NCI-H187 treated with DMSO at 0.1 percent for 48 hours (cell line): ENCODE data around the gene GJD4.

Experiments used
- DNase-seq: peaks from one replicate; lab custom pipeline; 2025; lab: John Stamatoyannopoulos, UW

The GJD4 gene, protein sequence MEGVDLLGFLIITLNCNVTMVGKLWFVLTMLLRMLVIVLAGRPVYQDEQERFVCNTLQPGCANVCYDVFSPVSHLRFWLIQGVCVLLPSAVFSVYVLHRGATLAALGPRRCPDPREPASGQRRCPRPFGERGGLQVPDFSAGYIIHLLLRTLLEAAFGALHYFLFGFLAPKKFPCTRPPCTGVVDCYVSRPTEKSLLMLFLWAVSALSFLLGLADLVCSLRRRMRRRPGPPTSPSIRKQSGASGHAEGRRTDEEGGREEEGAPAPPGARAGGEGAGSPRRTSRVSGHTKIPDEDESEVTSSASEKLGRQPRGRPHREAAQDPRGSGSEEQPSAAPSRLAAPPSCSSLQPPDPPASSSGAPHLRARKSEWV

DNA sequence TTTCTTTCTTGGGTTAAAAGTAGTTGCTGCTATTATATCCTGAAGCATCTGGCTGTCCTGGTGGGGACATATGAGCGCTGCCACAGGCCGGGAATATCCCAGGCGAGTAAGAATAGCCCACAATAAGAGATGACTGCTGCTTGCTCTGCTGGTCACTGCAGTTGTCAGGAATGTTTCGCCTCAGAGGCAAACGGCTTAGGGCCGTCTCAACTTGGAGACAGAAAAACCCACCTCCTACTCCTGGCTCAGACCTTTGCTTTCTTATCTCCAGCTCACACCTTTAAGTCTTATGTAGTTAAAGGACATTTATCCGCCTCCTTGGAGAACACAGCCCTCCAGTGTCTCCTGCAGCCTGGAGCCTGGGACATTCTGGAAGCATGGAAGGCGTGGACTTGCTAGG, at the start of gene GJD4:
TSS of gene GJD4 (plus strand) at position 151 of the 400 bp plus-strand sequence. CDS start at position 378, 227 bp downstream.
- no peak for DNase-seq

DNA sequence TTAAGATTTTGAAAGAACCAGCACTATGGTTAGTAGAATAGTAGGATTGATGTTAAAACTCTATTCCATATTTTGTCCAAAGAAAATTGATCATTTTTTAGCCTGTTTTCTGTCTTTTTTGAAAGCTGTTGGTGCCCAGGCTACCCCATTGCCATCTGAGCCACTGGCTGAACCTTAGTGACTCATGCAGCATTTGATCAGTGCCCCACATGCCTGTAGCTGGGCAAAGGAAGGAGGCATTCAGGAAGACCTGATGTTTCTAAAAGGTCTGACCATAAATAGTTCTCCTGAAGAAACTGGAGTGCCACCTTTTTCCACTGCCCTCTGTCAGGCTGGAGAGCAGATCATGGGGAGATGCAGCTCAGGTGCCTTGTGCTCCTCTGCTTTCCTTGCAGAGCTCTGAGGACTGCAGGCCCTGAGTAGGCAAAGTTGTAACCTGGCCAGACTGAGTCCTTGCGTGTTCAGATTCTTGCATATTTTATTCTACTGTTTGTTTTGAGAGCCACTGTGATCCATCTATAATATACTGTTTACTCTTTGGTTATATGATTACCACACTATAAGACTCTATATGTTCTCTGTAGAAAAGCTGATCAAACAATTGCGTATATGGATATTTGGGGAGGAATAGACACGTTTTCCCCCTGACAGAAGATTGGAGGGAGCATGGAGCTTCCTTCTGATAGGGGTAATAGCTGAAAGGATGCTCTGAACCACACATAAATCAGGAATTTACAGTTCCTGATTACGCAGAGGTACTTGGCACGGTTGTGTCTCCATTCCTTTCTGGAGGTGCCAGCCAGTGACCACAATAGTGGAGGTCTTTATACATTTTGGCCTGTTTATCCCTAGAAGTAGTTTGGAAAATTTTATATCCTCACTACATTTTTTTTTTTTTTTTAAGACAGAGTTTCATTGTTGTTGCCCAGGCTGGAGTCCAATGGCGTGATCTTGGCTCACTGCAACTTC, 48.9 kb upstream of the GJD4 start:
- DNase-seq, result no peak

DNA sequence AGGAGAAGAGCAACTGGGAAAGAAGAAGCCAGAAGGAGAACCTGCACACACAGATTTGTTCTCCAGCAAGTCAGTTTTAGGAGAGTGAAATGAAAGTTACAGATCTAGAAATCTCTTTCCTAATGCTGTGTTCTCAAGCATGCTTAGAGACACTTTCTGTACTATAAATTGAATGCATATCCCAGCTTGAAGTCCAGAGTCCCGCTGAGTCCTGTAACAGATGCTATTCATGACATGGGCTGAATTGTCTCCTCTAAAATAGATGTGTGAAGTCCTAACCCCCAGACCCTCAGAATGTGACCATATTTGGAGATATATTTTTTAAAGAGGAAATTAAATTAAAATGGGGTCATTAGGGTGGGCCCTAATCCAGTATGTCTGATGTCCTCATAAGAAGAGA, 46.9 kb upstream of the GJD4 start:
- DNase-seq, result no peak

DNA sequence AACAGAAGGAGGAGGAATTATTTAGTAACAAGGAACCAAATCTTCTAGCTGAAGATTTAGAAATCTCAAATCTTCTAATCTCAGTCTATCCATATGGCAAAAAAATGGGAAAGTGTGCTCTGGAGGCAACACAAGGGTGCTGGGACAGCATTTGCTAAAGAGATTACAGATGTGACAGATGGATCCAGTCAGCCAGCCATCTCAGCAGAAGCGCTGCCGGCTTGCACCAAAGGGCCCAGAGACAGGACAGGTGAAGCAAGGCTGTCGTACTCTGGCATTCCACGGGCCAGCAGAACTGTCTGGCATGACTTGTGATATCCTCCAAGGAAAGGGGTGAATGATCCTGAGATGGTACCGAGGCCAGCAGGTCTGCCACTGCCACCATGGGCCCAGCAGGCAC, 45.7 kb upstream of the GJD4 start:
- DNase-seq, result no peak

DNA sequence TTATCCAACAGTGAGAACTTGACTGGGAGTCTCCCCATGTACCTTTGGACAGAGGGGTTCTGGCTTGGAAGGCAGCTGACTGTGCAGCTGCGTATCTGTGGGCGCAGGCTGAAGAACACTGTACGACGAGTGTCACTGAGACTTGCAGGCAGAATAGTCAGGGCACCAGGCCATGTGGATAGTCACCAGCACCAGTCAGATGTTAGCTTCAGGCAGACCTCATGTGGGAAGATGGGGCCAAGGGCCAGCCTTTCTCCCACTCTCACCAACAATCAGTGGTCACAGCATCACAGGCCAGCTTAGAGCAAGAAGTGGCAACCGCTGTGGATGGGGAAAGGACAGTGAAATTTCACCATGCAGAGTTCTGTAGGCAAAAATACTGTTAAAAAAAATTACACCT, 43.4 kb upstream of the GJD4 start:
- no peak for DNase-seq

DNA sequence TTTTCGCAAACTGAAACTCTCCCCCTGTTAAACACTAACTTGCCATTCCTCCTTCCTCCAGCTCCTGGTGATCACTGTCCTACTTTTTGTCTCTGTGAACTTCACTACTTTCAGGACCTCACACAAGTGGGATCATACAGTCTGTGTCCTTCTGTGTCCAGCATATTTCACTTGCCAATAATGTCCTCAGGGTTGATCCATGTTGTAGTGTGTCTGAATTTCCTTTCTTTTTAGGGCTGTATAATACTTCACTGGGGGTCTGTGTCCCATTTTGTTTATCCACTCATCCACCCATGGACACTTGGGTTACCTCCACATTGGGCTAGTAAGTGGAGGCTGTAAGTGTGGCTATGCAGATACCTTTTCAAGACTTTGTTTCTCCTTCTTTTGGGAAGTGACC, 42.7 kb upstream of the GJD4 start:
- no peak for DNase-seq

DNA sequence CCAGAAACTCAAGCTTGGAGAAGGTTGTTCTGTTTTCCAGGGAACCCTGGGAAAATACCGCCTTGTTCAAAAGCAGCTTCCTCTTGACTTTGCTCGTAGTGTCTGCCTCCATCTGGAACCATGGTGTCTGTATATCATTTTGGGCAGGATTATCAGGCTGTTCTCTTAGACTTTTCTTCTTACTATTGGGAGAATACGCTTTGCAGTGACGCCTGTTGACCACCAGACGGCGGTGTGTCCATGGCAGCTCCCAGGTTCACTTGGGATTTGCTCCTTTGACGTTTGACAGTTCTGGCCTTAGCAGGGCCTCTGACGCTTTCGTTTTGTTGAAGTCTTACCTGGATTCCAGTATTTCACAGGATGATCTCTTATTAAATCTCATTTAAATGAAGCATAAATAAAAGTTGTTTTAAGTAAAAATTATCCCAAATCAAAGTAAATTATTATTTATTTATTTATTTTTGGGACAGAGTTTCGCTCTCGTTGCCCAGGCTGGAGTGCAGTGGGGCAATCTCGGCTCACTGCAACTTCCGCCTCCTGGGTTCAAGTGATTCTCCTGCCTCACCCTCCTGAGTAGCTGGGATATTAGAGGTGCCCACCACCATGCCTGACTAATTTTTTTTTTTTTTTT, 41.8 kb upstream of the GJD4 start:
- DNase-seq, result no peak

DNA sequence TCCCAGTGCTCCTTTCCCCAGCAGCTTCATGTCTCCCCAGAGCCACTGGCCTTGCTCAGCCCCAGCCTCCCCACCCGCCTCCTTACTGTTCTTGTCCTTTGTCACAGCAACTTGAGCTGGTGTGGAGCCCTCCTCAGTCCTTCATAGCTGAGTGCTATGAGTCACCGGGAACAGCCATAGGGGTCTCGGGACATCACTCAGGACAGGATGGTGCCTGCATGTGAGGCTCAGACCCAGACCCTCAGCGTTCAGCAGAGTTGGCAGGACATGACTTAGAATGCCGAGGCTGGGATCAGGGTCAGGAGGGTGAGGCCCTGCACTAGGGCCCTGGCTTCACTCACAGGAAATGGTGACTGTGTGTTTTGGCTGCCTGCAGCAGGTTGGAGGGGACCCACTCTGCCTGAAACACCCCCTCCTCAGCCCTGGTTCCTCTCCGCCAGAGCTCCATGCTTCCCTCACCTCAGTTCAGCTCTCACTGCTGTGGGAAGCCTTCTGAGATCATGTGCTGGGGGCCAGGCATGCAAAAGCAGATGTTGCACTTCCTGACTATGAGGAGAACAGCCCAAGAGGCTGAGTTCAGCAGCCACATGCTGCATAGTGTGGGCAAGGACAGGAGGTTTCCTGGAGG, 40.7 kb upstream of the GJD4 start:
- DNase-seq, result no peak

DNA sequence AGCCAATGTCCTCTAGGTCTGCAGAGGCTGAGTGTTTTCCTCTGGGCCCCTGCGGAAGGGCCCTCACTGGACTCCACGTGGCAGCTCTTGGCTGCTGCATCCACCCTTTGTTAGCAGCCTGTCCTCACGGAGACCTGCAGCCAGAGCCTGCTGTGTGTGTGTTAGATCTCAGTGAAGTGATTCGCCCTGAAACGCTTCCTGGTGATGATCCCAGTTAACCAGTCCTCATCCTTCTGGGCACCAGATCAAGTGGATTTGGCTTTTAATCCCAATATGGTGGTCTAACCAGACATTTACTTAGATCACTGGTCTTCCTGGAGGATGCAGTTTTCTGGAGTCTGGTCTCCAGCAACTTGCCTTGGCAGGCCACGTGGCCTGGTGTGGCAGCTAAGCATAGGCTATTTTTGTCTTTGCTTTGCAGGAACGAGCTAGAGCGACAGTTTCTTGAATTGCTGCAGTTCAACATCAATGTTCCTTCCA, 39.5 kb upstream of the GJD4 start:
- no peak for DNase-seq

DNA sequence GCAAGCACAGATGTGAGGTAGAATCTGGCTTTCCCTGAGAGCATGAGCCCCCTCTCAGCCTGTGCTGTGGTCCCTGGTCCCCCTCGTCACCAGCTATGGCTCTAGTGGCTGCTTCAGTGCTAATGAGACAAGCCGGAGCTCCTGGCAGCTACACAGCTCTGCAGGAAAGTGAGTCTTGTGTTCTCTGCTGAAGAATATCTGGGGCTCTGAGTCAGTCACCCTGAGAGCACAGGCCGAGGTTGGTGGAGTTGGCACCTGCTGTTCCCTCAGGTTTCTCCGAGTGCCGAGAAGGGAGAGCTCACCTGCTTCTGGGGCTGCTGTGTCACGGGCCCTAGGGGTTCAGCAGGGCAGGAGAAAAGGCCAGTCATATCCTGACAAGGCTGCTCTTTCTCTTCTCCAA, 37.2 kb upstream of the GJD4 start:
- DNase-seq, result no peak

DNA sequence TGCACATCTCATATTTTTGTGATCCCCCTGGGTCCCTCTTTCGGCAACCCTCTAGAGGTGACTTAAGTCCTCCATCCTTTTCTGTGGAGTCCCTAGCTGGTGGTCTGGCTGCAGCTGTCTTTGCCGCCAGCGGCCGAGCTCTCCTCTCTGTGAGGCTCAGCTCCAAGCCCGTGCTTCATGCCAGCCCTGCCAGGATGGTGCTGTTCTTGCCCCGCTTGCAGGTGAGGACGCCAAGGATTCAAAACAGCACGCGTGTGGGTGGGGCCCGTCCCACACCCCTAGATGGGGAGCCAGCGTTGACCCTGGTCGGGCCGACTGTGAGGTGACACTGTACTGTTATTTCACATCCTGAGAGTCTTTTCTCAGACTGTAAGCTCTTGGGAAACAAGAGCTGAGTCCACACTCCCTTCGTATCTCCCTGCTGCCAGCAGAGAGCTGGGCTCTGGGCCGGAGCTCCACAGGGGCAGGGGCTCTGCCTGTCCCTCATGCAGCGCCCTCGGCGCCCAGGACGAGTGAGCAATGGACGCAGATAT, 36.6 kb upstream of the GJD4 start:
- no peak for DNase-seq

DNA sequence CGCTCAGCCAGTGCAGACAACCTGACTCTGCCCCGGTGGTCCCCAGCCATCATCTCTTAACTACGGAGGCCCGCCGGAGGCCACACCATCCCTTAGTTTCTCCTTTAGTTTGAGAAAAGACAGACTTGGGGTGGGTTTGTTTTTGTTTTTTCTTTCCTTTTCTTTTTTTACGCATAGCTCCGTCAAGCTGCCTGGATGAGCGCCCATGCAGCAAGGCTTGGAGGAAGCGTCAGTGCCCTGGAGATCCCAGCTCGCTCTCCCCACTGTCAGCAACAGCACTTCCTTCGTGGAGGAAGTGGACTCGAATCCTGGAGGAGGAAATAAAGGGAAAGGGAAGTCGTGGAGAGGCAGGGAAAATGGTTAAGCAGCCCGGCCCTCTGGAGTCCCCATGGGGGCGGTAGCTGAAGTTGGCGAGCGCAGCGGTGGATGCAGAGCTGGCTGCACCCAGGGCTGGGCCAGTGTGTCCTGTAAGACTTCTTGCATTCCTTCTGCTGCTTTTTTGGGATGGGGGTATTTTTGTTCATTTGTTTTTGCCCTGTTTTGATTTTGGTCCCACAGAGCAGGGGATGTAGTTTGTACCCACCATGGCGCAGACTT, 35.9 kb upstream of the GJD4 start:
- no peak for DNase-seq

DNA sequence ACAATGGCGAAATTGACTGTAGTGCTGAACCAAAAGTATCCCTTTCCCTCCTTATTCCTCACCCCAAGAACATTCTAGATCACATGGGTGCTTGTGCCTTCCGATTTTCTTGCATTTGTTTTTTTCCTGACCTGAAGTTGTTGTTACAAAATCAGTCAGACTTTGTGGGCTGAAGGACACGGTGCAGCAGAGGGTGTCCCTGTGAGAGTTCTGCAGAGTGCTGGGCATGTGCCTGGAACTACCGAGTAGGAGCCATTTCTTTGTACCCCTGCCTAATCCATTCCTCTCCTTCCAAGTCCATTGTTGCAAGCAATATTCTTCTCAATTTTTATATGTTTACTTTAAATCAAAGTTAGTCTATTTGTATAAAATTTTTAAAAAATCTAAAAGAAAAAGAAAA, 35.3 kb upstream of the GJD4 start:
- DNase-seq, result no peak

DNA sequence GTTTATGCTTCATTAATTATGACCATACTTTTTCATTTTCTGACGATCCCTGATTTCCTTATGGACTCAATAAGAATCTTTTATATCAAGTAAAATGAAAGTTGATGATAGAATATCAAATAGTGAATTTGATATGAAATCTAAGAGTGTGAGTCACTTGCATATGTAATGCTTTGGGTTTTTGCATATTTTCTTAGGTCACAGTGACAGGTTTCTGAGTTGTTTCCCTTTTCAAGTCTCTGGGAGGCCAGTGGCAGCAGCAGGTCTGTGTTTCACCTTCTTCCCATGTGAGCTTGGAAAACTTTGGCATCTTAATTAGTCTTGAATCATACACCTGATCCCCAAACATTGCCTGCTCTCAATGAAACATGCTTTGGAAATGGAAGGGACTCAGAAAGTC, 34.7 kb upstream of the GJD4 start:
- no peak for DNase-seq

DNA sequence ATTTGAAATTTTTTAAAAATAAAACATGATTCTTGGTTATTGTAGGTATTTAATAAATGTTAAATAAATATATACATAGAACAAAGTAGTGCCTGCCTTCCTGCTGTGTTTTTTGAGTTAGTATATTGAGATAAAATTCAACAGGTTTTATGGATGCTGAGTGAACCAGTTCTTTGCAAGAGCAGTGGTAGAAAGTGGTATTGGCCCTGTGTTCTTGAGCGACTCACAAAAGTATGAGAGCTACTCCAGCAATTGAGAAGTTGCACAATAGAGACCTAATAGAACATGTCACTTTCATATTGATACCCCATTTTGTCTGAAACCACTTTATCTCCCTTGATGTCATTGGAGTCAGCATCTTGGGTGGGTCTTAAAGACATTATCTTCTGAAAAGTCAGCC, 32.6 kb upstream of the GJD4 start:
- DNase-seq, result no peak

DNA sequence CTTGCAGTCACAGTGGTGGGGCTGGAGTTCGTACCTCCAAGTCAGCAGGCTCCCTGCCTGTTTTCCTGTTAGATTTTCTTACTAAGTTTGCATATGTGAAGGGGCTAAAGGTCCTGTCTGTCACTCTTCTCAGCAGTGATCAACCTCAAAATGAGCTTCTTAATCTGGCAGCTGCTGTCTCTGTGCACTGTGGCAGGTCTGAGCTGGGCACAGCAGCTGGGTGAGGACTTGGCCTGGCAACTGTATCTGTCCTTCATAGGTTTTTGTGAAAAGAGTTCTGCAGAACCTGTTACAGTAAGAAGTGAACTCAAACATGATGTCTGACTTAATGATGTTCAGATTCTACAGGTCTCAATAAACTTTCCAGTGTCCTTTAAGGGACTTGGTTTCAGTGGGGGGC, 31.3 kb upstream of the GJD4 start:
- no peak for DNase-seq

DNA sequence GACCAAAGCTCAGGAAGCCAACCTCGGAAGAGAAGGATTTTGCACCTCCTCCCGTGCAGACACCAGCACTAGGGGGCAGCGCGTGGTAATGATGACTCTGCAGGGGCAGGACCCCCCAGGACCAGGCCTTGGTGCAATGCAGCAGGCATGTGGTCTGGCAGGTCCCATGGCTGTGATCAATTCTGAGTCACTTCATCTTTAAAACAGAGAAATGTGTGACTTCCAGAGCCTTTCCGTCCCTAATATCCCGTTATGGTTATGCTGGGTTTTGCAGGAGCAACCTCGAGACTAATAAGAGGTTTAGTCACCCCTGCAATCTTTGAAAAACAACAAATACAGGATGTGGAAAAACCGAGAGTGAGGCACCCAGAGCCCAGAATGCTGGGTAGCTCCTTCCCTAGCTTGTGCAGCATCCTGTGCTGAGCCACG, 30.2 kb upstream of the GJD4 start:
- no peak for DNase-seq

DNA sequence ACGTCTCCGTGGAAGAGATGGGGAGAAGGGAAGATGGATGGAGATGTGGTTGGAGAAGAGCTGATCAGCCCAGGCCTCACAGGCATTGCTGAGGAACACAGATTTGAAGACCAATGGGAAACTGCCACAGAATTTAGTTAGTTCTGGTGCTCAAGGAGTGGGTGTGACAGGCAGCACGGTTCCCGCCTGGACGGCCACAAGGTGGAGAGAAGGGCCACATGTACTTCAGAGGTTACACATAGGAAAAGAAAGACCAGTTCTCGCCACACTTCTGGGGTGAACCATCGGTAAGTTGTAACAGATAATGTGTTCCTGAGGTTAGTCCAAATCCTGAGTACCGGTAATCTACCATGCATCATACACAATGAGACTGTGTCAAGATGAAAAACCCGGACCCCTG, 29.5 kb upstream of the GJD4 start:
- no peak for DNase-seq

DNA sequence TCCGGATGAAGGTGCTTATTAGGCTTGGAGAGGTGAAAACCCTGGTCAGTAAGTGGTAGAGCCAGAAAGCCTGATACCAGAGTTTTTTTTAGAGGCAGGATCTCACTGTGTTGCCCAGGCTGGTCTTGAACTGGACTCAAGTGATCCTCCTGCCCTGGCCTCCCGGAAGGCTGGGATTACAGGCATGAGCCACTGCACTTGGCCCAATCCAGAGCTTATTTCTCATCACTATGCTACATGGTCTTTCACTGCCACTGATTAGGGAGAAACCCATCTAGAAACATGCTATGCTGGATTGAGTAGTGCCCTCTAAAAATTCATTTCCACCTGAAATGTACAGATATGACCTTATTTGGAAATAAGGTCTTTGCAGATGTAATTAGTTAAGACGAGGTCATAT, 28.4 kb upstream of the GJD4 start:
- no peak for DNase-seq

DNA sequence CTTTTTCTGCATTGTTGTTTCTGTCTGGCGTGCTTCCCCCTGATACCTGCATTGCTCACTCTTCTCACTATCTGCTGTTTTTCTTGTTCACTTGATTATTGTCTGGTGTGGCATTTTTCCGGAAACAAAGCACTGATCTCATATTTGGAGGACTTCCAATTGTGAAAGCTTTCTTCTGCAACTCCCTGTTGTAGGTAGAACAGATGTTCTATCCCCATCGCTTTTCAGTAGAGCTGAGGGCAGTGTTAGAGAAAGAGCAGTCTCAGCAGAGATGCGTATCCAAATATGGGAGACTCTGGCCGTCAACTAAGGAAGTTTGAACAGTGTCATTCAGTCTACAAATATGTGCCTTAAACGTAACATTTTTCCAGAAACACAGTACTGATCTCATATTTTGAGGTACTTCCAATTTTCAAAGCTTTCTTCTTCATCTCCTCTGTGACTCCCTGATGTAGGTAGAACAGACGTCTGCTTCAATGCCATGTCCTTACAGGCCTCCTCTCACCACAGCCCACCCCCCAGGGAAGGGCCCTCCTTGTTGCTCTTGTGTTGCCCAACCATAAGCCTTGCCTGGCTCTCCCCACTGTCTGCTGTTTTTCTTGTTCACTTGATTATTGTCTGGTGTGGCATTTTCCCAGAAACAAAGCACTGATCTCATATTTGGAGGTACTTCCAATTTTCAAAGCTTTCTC, 27.1 kb upstream of the GJD4 start:
- no peak for DNase-seq

DNA sequence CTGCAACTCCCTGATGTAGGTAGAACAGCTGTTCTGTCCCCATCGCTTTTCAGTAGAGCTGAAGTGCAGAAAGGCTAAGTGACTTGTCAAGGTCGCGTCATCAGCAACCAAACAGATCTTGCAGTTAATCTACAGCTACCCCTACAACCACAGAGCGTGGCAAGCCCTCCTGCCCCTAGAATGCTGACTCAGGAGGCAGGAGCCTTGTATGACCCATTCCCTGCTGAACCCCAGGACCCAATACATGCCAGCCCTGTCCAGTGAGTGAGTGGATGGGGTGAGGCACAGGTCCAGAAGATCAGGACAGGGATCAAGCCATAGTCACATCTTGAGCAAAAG, 26.6 kb upstream of the GJD4 start:
- no peak for DNase-seq
